HG03565 (cell line): ENCODE data around the gene PPP1R16B.
"Not testable (repeated sequence)": the region's sequence is repeated elsewhere in the genome, so short reads cannot be mapped to it uniquely, and the experiment has no call there.

ENCODE experiments used
- ATAC-seq: cut with Tn5 transposase; IDR thresholded peaks from one replicate; pipeline ENCODE4 v1.9.1; 2021; ENCODE audit warnings: mild to moderate bottlenecking, moderate library complexity; ENCODE audit not compliant: unreplicated experiment

The PPP1R16B gene

GRCh38 chr20:38791291-38791690, 14.2 kb upstream of the PPP1R16B start:
- ATAC-seq, result no peak

GRCh38 chr20:38791940-38792339, 13.6 kb upstream of the PPP1R16B start:
- no peak for ATAC-seq

GRCh38 chr20:38794057-38794456, 11.4 kb upstream of the PPP1R16B start:
- not testable (repeated sequence) for ATAC-seq

- ATAC-seq, result no peak
Observed at GRCh38 chr20:38798266-38798665, 7.2 kb upstream of the PPP1R16B start.

GRCh38 chr20:38799203-38799602, 6.3 kb upstream of the PPP1R16B start:
- ATAC-seq, result no peak

- no peak for ATAC-seq
Observed at GRCh38 chr20:38800882-38801281, 4.6 kb upstream of the PPP1R16B start.

GRCh38 chr20:38804221-38804620, 1.3 kb upstream of the PPP1R16B start:
- ATAC-seq, result no peak

GRCh38 chr20:38804682-38805501, 605 bp upstream of the PPP1R16B start:
- ATAC-seq, result no peak

- no peak for ATAC-seq
Observed at GRCh38 chr20:38805958-38806854, 709 bp downstream of the PPP1R16B start.

- no peak for ATAC-seq
Observed at GRCh38 chr20:38806855-38807655, 1.6 kb downstream of the PPP1R16B start.

- no peak for ATAC-seq
Observed at GRCh38 chr20:38809942-38810341, 4.4 kb downstream of the PPP1R16B start.

GRCh38 chr20:38810926-38811630, 5.6 kb downstream of the PPP1R16B start:
- ATAC-seq, result no peak

GRCh38 chr20:38811769-38812168, 6.3 kb downstream of the PPP1R16B start:
- ATAC-seq, result no peak

GRCh38 chr20:38812182-38812581, 6.7 kb downstream of the PPP1R16B start:
- no peak for ATAC-seq

GRCh38 chr20:38812709-38813573, 7.4 kb downstream of the PPP1R16B start:
- no peak for ATAC-seq

- ATAC-seq, result not testable (repeated sequence)
Observed at GRCh38 chr20:38813574-38813962, 8.1 kb downstream of the PPP1R16B start.

- ATAC-seq, result no peak
Observed at GRCh38 chr20:38815446-38815845, 9.9 kb downstream of the PPP1R16B start.

GRCh38 chr20:38818113-38819065, 12.9 kb downstream of the PPP1R16B start:
- no peak for ATAC-seq
